Measurements from ENCODE around the gene ZNF335.

DNA sequence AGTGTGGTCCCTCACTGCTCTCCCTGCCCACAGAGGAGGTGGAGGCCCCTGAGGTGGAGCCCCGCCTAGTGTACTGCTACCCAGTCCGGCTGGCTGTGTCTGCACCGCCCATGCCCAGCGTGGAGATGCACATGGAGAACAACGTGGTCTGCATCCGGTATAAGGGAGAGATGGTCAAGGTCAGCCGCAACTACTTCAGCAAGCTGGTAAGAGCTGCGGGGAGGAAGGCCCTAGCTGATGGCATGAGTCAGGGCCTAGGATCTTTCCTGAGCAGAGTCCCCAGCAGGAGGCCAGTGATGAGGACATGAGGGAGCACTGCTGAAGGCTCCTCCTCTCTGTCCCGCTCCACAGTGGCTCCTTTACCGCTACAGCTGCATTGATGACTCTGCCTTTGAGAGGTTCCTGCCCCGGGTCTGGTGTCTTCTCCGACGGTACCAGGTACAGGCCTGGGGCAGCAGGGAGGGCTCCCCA lies 26.3 kb downstream of the ZNF335 start:
- TF ChIP-seq CTCF (IDR thresholded peaks at IDR 0.05): no peak
- no peak for TF ChIP-seq POLR2AphosphoS5 (IDR thresholded peaks at IDR 0.05; ENCODE audit: insufficient read depth in 1 of 2, low read depth in 1 of 2)
- TF ChIP-seq POLR2A (IDR thresholded peaks at IDR 0.05): no peak

All from vagina (tissue), 2 donors.